NCI-H2029 treated with DMSO at 0.1 percent for 48 hours (cell line): ENCODE results near the gene MRC2.
"Not testable (repeated sequence)": the region's sequence is repeated elsewhere in the genome, so short reads cannot be mapped to it uniquely, and the experiment has no call there.

Experiments used
- DNase-seq: peaks from one replicate; lab custom pipeline; 2025; lab: John Stamatoyannopoulos, UW

The MRC2 gene, protein sequence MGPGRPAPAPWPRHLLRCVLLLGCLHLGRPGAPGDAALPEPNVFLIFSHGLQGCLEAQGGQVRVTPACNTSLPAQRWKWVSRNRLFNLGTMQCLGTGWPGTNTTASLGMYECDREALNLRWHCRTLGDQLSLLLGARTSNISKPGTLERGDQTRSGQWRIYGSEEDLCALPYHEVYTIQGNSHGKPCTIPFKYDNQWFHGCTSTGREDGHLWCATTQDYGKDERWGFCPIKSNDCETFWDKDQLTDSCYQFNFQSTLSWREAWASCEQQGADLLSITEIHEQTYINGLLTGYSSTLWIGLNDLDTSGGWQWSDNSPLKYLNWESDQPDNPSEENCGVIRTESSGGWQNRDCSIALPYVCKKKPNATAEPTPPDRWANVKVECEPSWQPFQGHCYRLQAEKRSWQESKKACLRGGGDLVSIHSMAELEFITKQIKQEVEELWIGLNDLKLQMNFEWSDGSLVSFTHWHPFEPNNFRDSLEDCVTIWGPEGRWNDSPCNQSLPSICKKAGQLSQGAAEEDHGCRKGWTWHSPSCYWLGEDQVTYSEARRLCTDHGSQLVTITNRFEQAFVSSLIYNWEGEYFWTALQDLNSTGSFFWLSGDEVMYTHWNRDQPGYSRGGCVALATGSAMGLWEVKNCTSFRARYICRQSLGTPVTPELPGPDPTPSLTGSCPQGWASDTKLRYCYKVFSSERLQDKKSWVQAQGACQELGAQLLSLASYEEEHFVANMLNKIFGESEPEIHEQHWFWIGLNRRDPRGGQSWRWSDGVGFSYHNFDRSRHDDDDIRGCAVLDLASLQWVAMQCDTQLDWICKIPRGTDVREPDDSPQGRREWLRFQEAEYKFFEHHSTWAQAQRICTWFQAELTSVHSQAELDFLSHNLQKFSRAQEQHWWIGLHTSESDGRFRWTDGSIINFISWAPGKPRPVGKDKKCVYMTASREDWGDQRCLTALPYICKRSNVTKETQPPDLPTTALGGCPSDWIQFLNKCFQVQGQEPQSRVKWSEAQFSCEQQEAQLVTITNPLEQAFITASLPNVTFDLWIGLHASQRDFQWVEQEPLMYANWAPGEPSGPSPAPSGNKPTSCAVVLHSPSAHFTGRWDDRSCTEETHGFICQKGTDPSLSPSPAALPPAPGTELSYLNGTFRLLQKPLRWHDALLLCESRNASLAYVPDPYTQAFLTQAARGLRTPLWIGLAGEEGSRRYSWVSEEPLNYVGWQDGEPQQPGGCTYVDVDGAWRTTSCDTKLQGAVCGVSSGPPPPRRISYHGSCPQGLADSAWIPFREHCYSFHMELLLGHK (N-terminal part only)

GRCh38 chr17:62627219-62627903, at the start of gene MRC2:
MRC2 (plus strand) TSS chr17:62627670; CDS start chr17:62627803, 133 bp downstream.
- DNase-seq = no peak

DNA sequence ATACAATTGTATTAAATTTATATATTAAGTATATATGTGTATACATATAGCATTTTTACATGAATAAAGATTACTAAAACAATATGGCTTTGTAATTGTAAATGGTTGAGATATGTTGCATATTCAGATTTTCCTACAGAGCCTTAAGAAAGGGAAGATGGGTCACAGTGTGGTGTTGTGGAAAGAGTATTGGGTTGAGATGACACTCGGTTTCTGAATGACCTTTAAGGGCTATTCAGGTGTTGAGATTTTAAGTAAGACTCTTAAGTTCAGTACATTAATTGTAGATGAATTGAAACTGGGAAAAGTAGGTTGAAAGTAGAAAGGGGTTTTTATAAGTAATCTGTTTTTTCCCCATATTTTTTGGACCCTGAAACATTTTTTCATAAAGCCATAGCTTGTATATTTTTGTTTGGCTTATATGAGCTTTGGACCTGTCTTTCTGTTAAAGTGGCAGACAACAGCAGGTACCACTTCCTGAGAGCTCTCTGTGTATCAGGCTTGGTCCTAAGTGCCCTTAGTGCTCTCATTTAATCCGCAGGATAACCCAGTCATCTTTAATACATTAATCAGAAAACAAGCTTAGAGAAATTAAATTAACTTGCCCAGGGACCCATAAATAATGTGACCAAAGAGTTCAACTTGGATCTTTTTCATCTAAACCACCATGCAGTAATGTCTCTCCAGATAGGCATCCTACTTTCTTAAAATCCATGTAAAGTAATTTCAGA, 48.5 kb upstream of the MRC2 start:
- no peak for DNase-seq

GRCh38 chr17:62580947-62581346, 46.5 kb upstream of the MRC2 start:
- DNase-seq = no peak

DNA sequence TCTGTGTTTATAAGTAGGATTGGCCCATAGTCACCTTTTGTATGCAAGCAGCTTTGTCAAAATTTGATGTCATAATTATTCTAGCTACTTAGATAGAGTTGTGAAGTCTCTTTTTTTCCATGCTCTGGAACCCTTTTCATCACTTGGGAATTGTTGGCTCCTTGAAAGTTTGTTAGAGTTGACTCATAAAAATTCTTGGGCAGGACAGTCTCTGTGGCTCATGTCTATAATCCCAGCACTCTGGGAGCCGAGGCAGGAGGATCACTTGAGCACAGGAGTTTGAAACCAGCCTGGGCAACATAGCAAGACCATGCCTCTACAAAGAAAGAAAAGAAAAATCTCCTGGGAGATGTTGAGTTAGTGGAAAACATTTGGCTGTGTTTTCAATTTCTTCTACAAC, 45.7 kb upstream of the MRC2 start:
- DNase-seq = no peak

DNA sequence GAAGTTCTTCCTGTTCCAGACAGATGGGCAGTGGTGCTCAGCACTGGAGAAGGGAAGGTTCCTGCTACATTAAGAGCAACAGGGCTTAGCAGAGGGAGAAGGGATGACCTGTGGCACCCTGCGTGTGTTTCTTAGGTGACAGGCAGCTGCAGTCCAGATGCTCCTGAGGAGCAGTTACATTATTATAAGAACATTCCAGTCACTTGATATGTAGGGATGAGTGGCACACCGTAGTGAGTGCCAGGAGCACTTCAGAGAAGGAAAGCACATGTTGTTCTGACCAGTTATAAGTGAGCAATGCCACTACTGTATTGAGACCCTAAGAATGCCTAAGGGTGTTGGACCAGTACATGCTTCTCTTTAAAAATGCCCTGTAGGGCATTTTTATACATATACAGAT, 39.9 kb upstream of the MRC2 start:
- peak; percentile 52 for DNase-seq

DNA sequence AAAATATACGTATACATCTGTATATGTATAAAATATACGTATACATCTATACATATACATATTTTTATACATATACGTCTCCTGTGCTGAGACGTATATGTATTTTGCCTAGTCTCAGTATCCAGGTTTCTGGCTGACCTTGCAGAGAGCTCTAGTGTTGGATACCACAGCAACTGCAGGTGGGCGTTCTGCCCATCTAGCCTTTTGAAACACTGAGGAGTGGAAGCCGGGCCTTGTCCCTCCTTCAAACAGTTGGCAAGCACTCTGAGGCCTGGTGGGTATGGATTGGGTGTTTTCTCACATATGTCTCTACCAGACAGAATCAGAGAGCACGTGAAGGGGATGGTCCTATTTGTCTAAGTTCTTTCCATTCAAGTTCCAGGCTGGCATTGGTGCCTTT, 39.4 kb upstream of the MRC2 start:
- peak; percentile 31 for DNase-seq

DNA sequence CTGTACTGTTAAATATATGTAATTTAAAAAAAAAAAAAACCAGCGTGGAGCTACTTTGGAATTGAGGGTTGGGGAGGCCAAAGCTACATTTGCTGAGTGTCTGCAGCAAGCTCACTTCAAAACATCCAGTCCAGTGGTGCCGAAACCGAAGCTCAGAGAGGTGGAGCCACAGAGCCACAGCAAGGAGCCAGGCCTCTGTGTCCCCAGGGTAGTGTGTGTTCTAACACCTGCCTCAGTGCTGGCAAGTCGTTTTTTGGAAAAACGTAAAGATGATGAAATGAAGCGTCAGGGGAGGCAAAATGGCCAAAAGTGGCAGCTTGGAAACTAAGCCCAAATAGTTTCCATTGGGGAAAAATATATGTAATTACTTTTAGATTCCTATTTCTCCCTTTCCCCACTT, 36.1 kb upstream of the MRC2 start:
- DNase-seq = no peak

- DNase-seq = not testable (repeated sequence)
Measured at GRCh38 chr17:62591822-62592221, 35.6 kb upstream of the MRC2 start.

- DNase-seq = no peak
Measured at GRCh38 chr17:62592341-62593099, 35.0 kb upstream of the MRC2 start.

GRCh38 chr17:62595484-62595883, 32.0 kb upstream of the MRC2 start:
- DNase-seq = no peak

DNA sequence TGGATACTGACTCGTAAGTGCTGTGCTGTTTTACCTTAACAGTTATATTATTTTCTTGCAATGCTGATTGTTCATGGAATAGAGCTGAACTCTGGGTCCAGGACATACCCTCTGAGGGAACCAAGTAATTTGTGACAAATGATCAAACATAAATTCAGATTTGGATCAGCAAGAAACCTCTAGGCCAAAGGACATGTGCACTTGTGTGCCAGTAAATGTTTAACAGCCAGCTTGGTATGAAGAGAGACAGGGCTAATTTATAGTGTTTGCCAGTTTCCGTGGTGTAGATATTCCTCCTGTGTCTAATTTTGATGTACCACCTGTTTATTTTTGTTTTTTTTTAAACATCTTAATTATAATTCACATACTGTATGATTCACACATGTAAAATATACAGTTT, 30.8 kb upstream of the MRC2 start:
- DNase-seq = no peak

- no peak for DNase-seq
Measured at GRCh38 chr17:62597150-62597549, 30.3 kb upstream of the MRC2 start.

GRCh38 chr17:62597920-62598319, 29.6 kb upstream of the MRC2 start:
- no peak for DNase-seq

DNA sequence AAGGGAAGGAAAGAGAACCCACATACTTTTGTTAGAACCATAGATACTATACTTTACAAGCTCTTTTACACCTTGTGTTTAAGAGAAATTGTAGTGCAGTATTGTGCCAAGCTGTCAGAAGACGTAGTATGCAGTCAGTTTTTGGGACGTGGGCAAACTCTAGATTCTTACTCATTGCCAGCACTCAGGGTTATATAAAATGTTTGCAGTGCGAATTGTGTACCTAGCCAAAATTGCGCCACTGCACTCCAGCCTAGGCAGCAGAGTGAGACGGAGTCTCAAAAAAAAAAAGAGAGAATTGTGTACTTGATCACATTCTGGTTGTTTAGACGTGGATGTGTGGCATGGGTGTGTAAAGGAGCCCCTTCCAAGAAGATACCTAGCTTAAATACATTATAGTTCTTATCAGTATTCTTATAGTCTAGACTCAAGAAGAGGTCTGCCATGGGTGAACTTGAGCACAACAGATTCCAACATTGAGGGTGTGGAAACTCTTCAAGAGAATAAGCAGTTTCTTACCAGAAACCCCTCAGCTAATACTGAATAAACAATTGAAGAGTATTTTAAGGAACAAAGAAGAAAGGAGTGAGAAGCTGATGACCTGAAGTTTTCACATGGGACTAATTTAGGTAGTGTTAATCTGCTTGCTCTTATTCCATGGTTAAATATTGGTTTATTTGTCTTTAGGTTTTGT, 27.4 kb upstream of the MRC2 start:
- no peak for DNase-seq

GRCh38 chr17:62600805-62601204, 26.7 kb upstream of the MRC2 start:
- DNase-seq = no peak

GRCh38 chr17:62601471-62601870, 26.0 kb upstream of the MRC2 start:
- no peak for DNase-seq

DNA sequence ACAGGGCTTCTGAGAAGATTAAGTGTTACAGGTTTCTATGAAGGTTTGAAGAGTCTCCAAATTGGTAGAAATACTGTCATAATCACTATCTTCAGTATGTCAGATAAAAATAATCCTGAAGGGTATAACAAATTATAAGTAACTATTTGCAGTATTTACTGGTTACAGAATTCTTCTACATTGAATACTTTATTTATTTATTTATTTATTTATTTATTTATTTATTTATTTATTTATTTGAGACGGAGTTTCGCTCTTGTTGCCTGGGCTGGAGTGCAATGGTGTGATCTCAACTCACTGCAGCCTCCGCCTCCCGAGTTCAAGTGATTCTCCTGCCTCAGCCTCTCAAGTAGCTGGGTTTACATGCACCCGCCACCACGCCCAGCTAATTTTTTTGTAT, 23.7 kb upstream of the MRC2 start:
- DNase-seq = not testable (repeated sequence)

GRCh38 chr17:62605588-62605987, 21.9 kb upstream of the MRC2 start:
- DNase-seq = no peak

DNA sequence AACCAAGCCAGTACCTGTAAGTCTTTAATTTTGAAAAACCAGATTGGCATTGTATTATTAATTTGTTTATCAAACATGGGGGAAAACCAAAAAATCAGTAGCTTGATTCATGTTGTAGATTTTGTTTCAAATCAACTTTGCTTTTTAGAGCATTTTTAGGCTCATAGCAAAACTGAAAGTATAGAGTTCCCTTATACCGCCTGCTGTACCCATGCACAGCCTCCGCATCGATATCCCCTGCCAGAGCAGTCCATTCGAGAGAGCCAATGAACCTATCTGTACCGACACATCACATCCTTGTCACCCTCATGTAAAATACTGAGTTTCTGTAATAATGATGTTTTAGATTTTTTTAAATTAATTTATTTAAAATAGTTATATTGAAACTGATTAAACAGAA, 16.2 kb upstream of the MRC2 start:
- DNase-seq = no peak

GRCh38 chr17:62611728-62612127, 15.7 kb upstream of the MRC2 start:
- DNase-seq = no peak
